Umbilical cord (tissue), 2 donors: Measurements from ENCODE around the gene USO1. TPM values are rescaled to one million over a fixed set of nuclear protein-coding genes. Genes with fewer than 3 reads are reported as not detected.
A peak's percentile ranks its signal among the peaks of the same experiment; 100 is the strongest.
"Not testable (repeated sequence)": the region's sequence is repeated elsewhere in the genome, so short reads cannot be mapped to it uniquely, and the experiment has no call there.

ENCODE experiments used
- DNase-seq: peaks from one replicate; pipeline ENCODE4 v3.0.0-alpha.2; 2015; ENCODE audit warnings: low spot score
- total RNA-seq: library from RNA; depleted of rRNA; stranded (reverse); fragments of >200 nt; gene quantifications from one replicate; pipeline ENCODE4 v1.2.3, GENCODE V29; 2014; ENCODE audit warnings: low replicate concordance; ENCODE audit not compliant: insufficient read depth

The USO1 gene
- total RNA-seq, 1 donor from 2014 or later: 136 TPM

DNA sequence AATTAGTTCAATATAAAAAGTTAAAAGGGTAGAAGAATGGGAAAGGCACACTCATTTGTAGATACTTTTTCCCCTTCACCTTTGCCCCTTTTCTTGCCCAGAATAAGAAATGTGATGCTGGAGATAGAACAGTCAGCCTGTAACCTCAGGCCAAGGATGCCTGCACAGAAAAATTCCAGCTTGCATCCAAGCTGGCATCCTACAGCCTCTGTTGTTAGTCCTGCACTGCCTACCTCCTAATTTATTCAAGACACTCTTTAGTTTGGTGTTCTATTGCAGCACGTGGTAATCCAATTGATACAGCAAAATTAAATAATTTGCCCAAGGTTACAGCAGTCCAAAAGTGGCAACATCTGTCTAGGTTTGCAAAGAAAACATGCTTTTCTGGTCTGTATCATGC is 9.7 kb upstream of the USO1 start:
- no peak for DNase-seq

DNA sequence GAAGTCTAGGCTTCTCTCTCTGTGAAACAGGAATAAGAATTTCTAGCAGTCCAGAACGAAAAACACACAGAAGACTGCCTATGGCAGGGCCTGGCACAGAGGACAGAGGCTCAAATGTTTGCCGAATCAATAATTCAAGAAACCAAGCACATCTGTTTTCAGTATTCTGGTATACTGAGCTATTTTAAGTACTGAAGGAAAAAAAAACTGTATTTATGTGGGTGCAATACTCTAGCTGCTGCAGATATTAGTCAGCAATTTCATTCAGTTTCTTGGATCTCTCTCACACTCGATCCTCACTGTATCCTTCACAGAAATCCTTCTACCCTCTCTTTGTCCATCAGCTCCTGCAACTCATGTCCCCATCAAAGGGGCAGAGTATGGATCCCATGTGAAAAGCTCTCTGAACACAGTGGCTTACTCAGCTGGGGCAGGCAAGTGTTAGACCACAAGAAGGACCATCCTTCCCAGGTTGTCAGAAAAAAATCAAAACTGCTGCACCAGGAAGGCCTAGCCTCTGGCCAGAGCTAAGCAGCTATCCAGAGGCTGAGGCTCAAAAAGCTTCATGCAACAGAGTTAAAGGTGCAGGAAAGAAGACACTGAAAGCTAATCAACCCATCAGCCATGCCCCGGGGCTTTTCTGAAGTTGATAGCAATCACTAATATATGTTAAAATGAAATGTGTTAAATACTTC is 9.1 kb upstream of the USO1 start:
- DNase-seq: peak; percentile 43

DNA sequence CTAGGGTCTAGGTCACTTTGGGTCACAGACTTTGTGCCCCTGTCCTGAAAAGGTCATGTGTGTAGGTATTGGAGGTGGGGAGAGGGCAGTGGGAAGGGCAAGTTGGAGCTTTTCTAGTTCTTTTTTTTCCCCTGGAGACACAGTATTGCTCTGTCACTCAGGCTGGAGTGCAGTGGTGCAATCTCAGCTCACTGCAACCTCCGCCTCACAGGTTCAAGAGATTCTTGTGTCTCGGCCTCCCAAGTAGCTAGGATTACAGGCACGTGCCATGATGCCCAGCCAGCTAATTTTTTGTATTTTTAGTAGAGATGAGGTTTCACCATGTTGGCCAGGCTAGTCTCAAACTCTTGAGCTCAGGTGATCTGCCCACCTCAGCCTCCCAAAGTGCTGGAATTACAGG is 8.3 kb upstream of the USO1 start:
- DNase-seq: not testable (repeated sequence)

DNA sequence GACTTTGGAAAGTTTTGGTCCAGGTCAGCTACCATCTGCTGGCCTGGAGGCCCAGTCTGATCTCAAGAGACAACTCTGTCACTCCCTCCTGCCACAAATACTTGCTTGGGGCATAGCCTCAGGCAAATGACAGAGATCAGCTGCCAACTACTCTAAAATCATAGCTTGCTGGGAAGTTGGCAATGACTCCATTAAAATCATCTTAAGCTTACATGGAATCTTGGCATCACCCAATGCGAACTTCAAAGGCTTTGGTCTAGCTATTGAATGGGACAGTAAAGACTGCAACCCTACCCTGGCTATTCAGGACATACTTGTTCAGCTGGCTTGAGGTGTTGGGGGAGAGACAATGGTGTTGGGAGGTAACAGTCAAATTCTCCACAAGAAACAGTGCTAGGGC is 7.0 kb upstream of the USO1 start:
- DNase-seq: no peak

DNA sequence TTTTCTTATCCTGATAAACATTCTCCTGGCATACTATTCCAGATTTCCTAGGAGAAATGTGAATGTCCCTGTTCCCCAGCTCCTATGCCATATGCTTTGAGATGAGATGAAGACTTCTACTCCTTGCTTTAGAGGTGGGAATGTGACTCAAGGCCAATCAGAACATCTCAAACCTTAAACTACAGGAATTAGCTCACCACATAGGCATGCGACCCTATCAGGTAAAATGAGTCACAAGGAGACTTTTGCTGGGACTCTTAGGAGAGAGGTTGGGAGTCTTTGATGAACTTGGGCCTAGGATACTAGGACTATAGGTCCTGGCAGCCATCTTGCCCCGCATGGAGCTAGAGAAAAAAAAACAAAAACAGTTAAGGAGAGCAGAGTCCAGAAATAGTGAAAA is 5.8 kb upstream of the USO1 start:
- DNase-seq: no peak

DNA sequence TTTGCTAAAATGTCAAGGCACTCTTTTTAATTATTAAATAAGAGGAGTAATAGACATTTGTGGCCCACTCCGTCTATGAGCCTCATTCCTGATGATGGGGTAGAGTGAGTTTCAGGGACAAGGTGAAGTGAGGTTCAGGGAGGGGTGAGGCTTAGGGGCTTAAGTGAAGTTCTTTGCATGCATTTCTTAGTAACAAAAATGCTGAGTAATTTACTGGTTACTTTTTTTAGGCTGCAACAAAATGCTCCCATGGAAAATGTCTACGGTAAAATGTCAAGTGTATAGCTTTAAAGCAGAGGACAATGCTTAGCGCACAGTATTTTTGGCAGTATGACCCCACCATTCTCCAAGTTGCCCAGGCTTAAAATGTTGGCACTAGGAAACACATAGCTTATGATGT is 2.0 kb upstream of the USO1 start:
- DNase-seq: no peak

DNA sequence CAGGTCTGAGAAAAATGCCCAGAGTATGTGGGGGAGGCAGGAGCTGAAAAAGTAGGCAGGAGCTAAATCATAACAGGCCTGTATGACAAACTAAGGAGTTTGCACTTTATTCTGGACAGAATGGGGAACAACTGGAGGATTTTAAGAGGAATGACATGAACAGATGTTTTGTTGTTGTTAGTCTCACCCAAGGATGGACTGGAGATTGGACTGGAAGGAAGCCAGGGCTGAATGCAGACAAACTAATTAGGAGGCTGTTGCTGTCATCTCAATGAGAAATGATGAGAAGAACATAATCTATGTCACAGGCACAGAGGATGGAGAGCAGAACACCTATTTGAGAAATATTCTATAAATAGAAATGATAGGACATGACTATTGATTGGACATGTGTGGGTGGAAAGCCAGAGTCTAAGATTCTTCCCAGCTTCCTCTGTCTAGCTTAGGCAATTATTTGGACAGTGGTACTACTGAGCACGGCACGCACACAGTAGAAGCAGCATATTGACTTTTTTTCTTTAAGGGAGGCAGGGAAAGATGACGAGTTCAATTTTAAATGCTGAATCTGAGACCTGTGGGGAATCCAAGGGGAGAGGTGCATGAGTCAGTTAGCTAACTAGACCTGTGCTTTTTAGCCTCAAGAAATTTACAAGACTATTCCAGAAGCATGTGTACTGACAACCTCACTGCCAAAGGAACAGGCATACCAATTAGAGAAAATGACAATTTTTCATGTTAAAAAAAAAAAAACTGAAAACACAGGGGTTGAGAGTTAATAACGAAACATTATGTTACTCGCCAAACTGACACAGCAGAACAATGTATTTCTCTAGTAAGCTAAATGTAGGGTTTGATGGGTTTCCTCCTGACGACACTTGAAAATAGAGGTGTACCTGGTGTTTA is 963 bp upstream of the USO1 start:
- DNase-seq: peak; percentile 37

DNA sequence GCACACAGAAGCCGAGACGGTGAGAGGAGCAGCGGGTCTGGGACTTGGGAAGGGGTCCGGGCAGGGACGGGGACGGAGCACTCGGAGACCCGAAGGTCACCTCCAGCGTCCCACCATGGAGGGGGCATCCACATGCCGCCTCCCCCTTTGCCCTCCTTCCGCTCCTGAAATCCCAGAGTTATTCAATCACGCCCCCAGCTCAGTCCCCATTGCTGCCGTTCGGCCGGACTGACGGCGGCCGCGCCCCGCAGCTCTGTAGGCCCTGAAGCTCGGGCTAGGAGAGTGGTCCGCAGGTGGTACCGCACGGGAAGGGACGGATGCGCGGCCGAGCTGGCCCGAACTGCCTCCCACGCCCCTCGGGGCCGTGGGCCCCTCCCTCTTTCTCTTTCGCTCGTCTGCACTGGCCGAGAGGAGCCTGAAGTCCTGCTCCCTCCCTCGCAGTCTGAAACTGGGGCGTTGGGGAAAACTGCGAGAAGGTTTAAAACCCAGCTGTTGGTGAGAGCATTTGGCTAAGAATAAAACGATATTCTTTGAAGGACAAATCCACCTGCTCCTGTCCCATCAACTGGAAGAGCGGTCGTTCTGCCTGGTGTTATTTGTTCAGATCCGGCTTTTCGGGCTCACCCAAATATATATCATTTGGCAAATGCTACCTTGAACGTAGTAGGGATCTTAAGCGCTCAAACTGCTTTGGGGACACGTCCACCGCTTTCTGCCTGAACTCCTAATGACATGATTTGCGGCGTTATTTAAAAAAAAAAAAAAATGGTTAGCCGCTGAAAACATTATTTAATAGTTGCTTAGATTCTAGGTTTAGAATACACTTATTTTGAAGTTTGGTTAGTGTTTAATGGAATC is 719 bp downstream of the USO1 start:
- DNase-seq: peak; percentile 87

DNA sequence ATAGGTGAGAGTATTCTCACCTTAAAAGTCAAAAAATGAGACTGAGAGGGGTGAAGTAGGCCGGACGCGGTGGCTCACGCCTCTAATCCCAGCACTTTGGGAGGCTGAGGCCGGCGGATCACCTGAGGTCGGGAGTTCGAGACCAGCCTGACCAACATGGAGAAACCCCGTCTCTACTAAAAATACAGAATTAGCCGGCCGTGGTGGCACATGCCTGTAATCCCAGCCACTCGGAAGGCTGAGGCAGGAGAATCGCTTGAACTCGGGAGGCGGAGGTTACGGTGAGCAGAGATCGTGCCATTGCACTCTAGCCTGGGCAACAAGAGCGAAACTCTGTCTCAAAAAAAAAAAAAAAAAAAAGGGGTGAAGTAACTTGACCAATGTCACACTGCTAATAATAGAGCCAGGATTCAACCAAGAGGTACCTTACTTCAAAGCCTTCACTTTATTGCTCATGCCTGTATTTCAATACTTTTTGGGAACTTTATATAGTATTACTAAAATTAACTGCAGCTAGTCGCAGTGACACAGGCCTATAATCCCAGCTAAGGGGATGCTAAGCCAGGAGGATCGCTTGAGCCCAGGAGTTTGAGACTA is 1.7 kb downstream of the USO1 start:
- peak; percentile 12 for DNase-seq

DNA sequence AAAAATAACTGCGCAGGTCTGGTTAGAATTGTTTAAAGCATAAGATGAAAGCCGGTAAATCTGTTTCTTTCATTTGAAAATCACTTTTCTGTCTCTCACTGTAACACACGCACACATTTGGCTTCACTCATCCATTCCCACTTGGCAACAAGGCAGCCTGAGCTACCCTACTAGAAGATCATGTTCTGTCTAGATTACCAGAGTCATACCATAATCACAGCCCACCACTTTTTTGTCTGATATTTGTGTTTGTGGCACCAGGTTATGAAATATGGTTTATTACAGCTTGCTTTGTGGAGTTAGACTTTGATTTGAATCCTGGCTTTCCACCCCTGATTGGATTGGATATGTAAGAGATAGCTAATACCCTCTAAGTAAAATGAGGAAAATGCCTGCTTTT is 2.2 kb downstream of the USO1 start:
- peak; percentile 36 for DNase-seq

DNA sequence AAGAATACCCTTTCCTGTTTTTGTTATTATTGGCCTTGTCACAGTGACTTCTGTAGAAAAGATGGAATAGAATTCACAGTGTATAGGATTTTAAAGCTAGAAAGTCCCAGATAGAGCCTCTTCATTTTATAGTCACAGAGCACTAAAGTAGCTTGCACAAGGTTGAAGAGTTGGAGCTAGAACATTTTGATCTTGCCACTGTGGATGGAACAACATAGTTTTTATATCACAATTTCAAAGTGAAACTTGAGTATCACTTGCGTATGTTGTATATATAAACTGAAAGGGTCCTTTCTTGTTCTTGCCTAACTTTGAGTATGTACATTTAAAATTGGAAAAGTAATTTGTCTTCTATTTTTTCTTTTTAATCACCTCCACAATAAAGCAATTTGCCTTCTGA is 2.7 kb downstream of the USO1 start:
- no peak for DNase-seq

DNA sequence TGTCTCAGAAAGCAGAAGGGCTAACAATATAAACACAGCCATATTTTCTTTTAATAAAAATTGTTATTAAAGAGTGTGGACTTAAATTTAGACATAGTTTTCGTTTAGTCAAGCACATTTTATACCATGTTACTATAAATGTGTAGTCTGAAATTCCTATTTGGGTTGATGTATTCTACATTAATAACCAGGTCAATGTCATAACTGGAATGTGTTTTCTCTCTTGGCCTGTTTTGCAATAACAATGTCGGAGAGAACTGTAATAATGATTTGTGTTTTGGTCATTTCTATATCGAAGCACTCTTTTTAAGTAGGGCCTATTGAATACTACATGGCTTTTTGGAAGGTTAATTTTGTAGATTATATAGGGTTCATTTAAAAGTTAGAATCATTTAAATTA is 5.5 kb downstream of the USO1 start:
- DNase-seq: no peak

DNA sequence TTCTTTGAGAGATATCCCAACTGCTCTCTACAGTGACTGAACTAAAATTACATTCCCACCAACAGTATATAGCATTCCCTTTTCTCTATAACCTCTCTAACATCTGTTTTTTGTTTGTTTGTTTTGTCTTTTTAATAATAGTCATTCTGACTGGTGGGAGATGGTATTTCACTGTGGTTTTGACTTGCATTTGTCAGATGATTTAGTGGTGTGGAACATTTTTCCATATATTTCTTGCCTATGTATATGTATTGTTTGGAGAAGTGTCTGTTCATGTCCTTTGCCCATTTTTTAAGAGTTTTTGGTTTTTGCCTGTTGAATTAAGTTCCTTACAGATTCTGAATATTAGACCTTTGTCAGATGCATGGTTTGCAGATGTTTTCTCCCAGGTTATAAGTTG is 9.0 kb downstream of the USO1 start:
- DNase-seq: no peak

DNA sequence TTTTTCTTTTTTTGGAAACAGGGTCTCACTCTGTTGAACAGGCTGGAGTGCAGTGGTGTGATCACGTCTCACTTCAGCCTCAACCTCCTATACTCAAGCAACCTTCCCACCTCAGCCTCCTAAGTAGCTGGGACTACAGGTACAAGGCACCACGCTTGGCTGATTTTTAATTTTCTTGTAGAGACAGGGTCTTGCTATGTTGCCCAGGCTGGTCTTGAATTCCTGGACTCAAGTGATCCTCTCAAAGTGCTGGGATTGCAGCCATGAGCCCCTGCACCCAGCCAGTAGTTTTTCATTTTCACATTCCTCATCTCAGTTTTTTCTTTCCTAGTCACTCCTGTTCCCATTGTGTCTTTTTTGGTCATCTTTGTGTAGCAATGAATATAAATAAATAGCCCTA is 11.1 kb downstream of the USO1 start:
- no peak for DNase-seq

DNA sequence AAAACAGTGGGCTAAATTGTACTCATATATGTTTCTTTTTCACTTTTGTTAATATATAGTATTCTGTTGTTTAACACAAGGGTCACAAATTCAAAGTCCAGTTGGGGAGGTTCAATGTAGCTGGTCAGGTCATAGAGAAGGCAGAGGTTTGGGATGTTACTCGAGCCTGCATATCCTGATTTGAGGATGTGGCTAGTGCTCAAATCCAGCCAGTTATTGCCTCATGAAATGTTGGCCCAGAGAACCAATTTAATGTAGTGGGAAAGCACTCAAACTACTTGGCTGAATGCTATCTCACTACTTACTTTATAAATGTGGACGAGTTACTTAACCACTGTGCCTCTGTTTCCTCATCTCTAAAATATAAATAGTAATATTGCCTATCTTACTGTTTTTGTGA is 12.5 kb downstream of the USO1 start:
- no peak for DNase-seq

DNA sequence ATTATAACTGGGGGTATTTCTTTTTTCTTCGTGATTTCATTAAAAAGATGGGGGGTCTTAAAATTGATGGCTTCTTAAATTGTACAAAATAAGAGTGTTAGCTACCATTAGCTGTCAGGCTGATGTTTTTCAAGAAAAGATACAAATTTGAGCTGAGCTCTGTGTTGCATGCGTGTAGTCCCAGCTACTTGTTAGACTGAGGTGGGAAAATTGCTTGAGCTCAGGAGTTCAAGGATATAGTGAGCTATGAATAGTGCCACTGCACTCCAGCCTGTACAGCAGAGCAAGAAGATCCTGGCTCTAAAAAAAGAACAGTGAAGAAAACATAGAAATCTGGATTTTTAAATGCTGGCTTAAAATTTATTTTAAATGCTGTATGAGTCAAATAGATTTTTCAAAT is 13.0 kb downstream of the USO1 start:
- DNase-seq: no peak

DNA sequence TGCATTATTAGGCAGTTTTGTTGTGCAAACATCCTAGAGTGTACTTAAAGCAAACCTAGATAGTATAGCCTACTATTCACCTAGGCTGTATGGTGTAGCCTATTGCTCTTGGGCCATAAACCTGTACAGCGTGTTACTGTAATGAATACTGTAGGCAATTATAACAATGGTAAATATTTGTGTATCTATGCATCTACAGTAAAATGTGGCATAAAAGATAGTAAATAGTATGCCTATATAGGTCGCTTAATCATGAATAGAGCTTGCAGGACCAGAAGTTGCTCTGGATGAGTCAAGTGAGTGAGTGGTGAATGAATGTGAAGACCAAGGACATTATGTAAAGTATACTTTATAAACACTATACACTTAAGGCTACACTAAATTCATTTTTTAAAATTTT is 16.6 kb downstream of the USO1 start:
- no peak for DNase-seq

DNA sequence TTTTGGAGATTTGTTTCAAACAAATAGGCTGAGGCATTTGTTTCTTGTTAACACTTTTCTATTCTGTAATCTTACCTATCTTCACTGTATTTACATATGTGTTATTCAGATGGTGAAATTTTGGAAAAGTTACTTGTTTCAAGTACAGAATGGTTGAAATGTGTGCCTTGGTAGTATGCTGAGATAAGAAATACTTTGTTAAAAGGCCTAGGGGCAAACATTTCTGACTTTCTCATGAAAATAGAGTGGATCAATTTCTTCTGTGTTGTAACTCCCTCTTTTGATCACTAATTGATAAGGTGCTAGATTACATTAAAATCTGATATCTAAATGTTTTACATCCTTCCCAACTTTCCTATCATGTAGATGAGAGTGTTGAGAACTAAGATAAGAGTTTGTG is 18.1 kb downstream of the USO1 start:
- DNase-seq: no peak

DNA sequence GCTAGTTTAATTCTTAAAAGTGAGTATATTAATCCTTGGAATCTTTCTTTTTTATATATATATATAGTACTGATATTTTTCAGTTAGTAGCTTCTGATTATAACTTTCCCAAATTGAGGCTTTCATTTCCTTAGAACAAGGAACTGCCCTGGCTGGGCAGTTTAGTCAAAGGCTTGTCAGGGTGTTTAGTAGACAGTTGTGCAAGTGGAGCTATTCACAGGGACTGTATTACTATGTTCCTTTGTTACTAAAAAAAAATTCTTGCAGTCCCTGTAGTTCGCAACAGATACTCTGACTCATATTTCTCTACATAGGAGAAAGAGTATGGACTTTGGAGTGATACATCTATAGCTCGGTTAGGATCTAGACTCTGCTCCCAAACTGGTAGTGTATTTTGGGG is 20.8 kb downstream of the USO1 start:
- DNase-seq: peak; percentile 26

DNA sequence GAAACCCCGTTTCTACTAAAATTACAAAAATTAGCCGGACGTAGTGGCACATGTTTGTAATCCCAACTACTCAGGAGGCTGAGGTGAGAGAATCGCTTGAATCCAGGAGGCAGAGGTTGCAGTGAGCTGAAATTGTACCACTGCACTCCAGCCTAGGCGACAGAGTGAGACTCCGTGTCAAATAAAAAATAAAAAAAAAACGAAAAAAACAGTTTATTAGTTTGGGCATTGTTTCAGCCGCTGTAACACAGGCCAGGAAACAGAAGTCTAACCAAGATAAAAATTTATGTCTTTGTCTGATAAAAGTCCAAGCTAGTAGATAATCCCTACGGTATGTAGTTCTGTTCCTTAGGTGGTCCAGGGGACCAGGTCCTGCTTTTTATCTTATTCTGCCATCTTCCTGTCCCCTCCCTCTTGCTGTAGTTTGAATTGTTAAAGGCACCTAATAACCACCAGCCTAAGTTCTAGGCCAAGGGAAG is 21.4 kb downstream of the USO1 start:
- no peak for DNase-seq

DNA sequence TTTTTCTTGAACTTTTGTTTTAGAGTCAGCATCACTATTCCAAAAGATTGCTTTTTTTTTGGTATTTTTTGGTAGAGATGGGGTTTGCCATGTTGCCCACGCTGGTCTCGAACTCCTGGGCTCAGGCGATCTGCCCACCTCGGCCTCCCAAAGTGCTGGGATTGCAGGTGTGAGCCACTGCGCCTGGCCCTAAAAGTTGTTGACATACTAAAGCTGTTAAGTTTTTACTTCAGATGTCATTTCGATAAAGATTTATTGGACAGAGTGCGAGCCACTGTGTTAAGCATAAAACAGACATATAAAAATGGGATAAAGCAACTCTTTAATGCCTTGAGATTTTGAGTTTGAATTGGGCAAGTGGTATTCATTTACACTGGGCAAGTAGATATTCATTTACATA is 28.3 kb downstream of the USO1 start:
- DNase-seq: no peak

DNA sequence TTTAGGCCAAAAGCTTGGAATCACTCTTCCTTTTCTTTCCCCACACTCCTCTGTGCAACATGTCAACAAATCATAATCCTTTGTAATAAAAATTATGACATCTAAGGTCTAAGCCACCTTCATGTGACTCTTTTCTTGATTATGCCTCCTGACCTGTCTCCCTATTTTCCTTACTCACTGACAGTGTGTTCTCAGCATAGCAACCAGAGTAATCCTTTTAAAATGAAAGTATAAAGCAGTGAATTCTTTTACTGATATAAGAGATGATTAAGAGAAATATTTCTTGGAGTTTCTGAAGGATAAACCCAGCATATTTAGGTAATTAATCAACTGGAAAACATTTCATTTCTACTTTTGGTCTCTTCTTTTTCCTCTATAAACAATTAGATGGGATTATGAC is 44.7 kb downstream of the USO1 start:
- DNase-seq: no peak
